Limb (tissue), 2 donors: Measurements from ENCODE around the gene PSRC1.

Source experiments
- DNase-seq, 2 donors: peaks; one replicate each; pipeline ENCODE4 v3.0.0-alpha.2; 2016; ENCODE audit errors: extremely low spot score in 2 of 2

Gene PSRC1

GRCh38 chr1:109247401-109248365 lies 35.3 kb downstream of the PSRC1 start:
- no peak for DNase-seq

- no peak for DNase-seq
These were observed 36.8 kb downstream of the PSRC1 start for GRCh38 chr1:109246141-109246551.

- DNase-seq, result no peak
These were observed 38.9 kb downstream of the PSRC1 start for GRCh38 chr1:109243860-109244552.

- no peak for DNase-seq
These were observed 39.7 kb downstream of the PSRC1 start for GRCh38 chr1:109243221-109243620.

GRCh38 chr1:109242387-109242786 lies 40.6 kb downstream of the PSRC1 start:
- no peak for DNase-seq

GRCh38 chr1:109241841-109242345 lies 41.1 kb downstream of the PSRC1 start:
- no peak for DNase-seq

- DNase-seq, result no peak
These were observed 41.6 kb downstream of the PSRC1 start for GRCh38 chr1:109241344-109241743.

- DNase-seq, result peak; percentile 51 to 82
These were observed 42.5 kb downstream of the PSRC1 start for GRCh38 chr1:109240158-109241152.

GRCh38 chr1:109239409-109240068 lies 43.4 kb downstream of the PSRC1 start:
- no peak for DNase-seq

- DNase-seq, result no peak
These were observed 43.9 kb downstream of the PSRC1 start for GRCh38 chr1:109239047-109239408.

GRCh38 chr1:109238382-109238781 lies 44.6 kb downstream of the PSRC1 start:
- DNase-seq, result no peak

- no peak for DNase-seq
These were observed 45.4 kb downstream of the PSRC1 start for GRCh38 chr1:109237512-109237911.

GRCh38 chr1:109235137-109235536 lies 47.8 kb downstream of the PSRC1 start:
- no peak for DNase-seq

GRCh38 chr1:109231066-109231465 lies 51.9 kb downstream of the PSRC1 start:
- DNase-seq, result no peak
